MM.1S (cell line): ENCODE measurements around the gene SYTL2.

Source experiments
- DNase-seq: peaks from one replicate; pipeline ENCODE4 v3.0.0-alpha.2; 2015
- H2AFZ ChIP-seq: fragments of 300-600 bp; sonication (generic); 2 replicates; pipeline ENCODE4 v1.6.0; 2016; ENCODE audit warnings: antibody characterized with exemption, low read length
- H3F3A ChIP-seq: fragments of 300-600 bp; sonication (generic); 2 replicates; pipeline ENCODE4 v1.6.1; 2016; ENCODE audit warnings: mild to moderate bottlenecking, antibody characterized with exemption, low read length, moderate library complexity, mixed read lengths; ENCODE audit not compliant: insufficient read depth
- H3K27ac ChIP-seq: fragments of 300-600 bp; sonication (generic); 2 replicates; pipeline ENCODE4 v1.5.1; 2016; ENCODE audit warnings: mild to moderate bottlenecking, low read length
- H3K27me3 ChIP-seq: fragments of 300-600 bp; sonication (generic); replicated peaks from 2 replicates; pipeline ENCODE4 v1.6.0; 2016; ENCODE audit warnings: low read length; ENCODE audit not compliant: insufficient read depth
- H3K36me3 ChIP-seq: fragments of 300-600 bp; sonication (generic); replicated peaks from 2 replicates; pipeline ENCODE4 v1.6.1; 2016; ENCODE audit warnings: mild to moderate bottlenecking, low read length, mixed read lengths; ENCODE audit not compliant: insufficient read depth
- H3K4me1 ChIP-seq: fragments of 300-600 bp; sonication (generic); 2 replicates; pipeline ENCODE4 v1.6.1; 2016; ENCODE audit warnings: low read length, mixed read lengths
- H3K4me2 ChIP-seq: fragments of 300-600 bp; sonication (generic); 2 replicates; pipeline ENCODE4 v1.6.0; 2016; ENCODE audit warnings: low read depth, low read length
- H3K4me3 ChIP-seq: fragments of 300-600 bp; sonication (generic); 2 replicates; pipeline ENCODE4 v1.5.1; 2016; ENCODE audit warnings: low read length, mixed read lengths
- H3K79me2 ChIP-seq: fragments of 300-600 bp; sonication (generic); 2 replicates; pipeline ENCODE4 v1.6.1; 2016; ENCODE audit warnings: mixed run types, low read length, mixed read lengths
- H3K9ac ChIP-seq: fragments of 300-600 bp; sonication (generic); 2 replicates; pipeline ENCODE4 v1.6.1; 2016; ENCODE audit warnings: low read length, mixed read lengths
- H3K9me2 ChIP-seq: fragments of 300-600 bp; sonication (generic); replicated peaks from 2 replicates; pipeline ENCODE4 v1.6.1; 2016; ENCODE audit warnings: mild to moderate bottlenecking, low read length, mixed read lengths; ENCODE audit not compliant: insufficient read depth
- H3K9me3 ChIP-seq: fragments of 300-600 bp; sonication (generic); replicated peaks from 2 replicates; pipeline ENCODE4 v1.6.1; 2016; ENCODE audit warnings: mild to moderate bottlenecking, low read length, mixed read lengths; ENCODE audit not compliant: insufficient read depth
- H4K20me1 ChIP-seq: fragments of 300-600 bp; sonication (generic); 2 replicates; pipeline ENCODE4 v1.6.1; 2016; ENCODE audit warnings: mild to moderate bottlenecking, low read length, moderate library complexity, mixed read lengths; ENCODE audit not compliant: insufficient read depth
- CTCF ChIP-seq: fragments of 300-600 bp; sonication (generic); IDR thresholded peaks from 2 replicates; pipeline ENCODE4 v1.5.1; 2016; ENCODE audit warnings: antibody characterized with exemption, low read length, mixed read lengths
- EZH2 ChIP-seq: fragments of 300-600 bp; sonication (generic); optimal IDR thresholded peaks from 2 replicates; pipeline ENCODE3; 2017; ENCODE audit warnings: low read depth, mild to moderate bottlenecking, antibody characterized with exemption, low read length, mixed read lengths
- EZH2phosphoT487 ChIP-seq: fragments of 300-600 bp; sonication (generic); IDR thresholded peaks from 2 replicates; pipeline ENCODE4 v1.6.1; 2018; ENCODE audit warnings: antibody characterized with exemption, low read length

The SYTL2 gene

DNA sequence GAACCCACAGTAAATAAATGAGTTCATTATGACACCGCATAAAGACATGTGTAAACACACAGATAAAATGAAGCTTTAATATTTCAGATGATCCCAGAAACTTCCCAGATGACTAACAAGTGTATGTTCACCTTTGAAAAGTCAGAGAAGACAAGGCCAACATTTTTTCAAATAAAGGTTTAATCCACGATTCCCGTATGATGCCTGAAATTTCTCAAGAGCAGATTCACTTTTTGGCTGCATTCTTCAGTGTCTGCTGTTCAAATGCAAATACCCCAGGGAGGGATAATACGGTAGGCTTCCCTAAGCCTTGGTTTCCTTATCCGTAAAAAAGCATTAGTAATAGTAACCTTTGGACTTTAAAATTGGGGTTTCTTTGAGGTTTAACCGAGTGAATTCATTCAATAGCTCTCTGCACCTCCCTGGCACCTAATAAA is 62.5 kb downstream of the SYTL2 start:
- Histone ChIP-seq H2AFZ (no peak overlapping the region), H3K9me2 (no peaks in the 10 kb centered on the region), H4K20me1 (no peaks in the 10 kb centered on the region), H3K9me3 (no peaks in the 10 kb centered on the region), H3K79me2 (no peaks in the 10 kb centered on the region), H3K4me3 (no peak overlapping the region), H3K27me3 (no peaks in the 10 kb centered on the region), H3K9ac (no peak overlapping the region), H3K4me1 (no peaks in the 10 kb centered on the region), H3K27ac (no peak overlapping the region), H3F3A (no peaks in the 10 kb centered on the region), H3K4me2 (no peak overlapping the region), H3K36me3 (no peaks in the 10 kb centered on the region)
- TF ChIP-seq CTCF (no peak), EZH2phosphoT487 (no peak), EZH2 (no peak)
- no peak for DNase-seq

DNA sequence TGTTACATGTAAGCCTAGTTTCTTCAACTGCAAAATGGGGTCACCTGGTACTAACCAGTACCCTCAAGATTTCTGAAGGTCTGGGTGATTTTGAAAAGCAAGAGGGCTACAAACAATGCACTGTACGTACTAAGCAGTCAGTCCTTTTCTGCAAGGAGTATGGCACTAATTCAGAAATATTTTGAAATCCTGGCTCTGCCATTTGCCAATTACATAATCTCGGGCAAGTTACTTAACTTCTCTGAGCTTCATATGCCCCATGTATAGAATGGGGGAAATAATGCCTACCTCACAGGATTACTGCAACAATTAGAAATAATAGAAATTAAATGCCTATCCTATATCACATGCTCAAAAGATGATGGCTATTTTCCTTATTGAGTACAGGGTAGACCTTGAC is 64.3 kb downstream of the SYTL2 start:
- Histone ChIP-seq H3K27ac (no peak overlapping the region), H3K4me2 (no peak overlapping the region), H3K79me2 (no peaks in the 10 kb centered on the region), H3K9me2 (no peaks in the 10 kb centered on the region), H3K4me3 (no peak overlapping the region), H3K9me3 (no peaks in the 10 kb centered on the region), H3K36me3 (no peaks in the 10 kb centered on the region), H3K9ac (no peak overlapping the region), H3K27me3 (no peaks in the 10 kb centered on the region), H3F3A (no peaks in the 10 kb centered on the region), H3K4me1 (no peaks in the 10 kb centered on the region), H2AFZ (no peak overlapping the region), H4K20me1 (no peaks in the 10 kb centered on the region)
- no peak for DNase-seq
- TF ChIP-seq EZH2: no peak
- TF ChIP-seq EZH2phosphoT487: no peak
- no peak for TF ChIP-seq CTCF

DNA sequence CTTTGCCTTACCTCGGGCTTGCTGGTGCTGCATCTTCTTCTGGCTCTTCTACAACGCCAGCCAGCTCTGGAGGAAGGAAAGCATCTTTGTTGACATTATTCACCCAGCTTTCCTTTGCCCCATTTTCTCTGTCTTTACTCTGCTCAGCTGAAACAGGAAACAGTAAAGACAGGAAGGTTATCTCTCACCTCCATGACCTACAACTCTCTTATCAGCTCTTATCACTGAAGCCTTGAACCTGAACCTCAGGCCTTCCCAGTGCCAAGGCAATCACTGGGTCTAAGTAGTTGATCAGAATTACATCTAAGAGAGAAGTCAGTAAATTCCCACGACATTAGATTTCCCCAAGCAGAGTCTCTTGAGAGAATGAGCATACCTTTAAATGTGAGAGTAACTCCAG is 65.3 kb downstream of the SYTL2 start:
- Histone ChIP-seq H3K4me1 (no peaks in the 10 kb centered on the region), H2AFZ (no peak overlapping the region), H3K36me3 (no peaks in the 10 kb centered on the region), H3K27me3 (no peaks in the 10 kb centered on the region), H3F3A (no peaks in the 10 kb centered on the region), H3K9me3 (no peaks in the 10 kb centered on the region), H3K9ac (no peak overlapping the region), H3K79me2 (no peaks in the 10 kb centered on the region), H4K20me1 (no peaks in the 10 kb centered on the region), H3K4me2 (no peak overlapping the region), H3K9me2 (no peaks in the 10 kb centered on the region), H3K27ac (no peak overlapping the region), H3K4me3 (no peak overlapping the region)
- DNase-seq: no peak
- TF ChIP-seq EZH2 (no peak), EZH2phosphoT487 (no peak), CTCF (no peak)
